Tibial nerve (tissue), 3 donors: ENCODE data around the gene EPB41L4A.

ENCODE experiments used
- EP300 ChIP-seq, 2 donors: sonication (generic); formaldehyde crosslinking; IDR thresholded peaks; one replicate each; pipeline ENCODE4 v1.6.1; 2017; ENCODE audit warnings: antibody characterized with exemption in 2 of 2, mild to moderate bottlenecking in 1 of 2
- POLR2A ChIP-seq, 2 donors: fragments of 450-650 bp; IDR thresholded peaks; one replicate each; pipeline ENCODE4 v1.6.1; 2017; ENCODE audit warnings: antibody characterized with exemption in 2 of 2, mild to moderate bottlenecking in 2 of 2, moderate library complexity in 2 of 2

GRCh38 chr5:112379542-112380325 lies 39.3 kb downstream of the EPB41L4A start:
- no peak for TF ChIP-seq POLR2A (IDR thresholded peaks at IDR 0.05)
- TF ChIP-seq EP300 (IDR thresholded peaks at IDR 0.05), result no peak
